NCI-H446 (cell line): Measurements from ENCODE around the gene YIF1A.
A peak's percentile ranks its signal among the peaks of the same experiment; 100 is the strongest.
"Not testable (repeated sequence)": the region's sequence is repeated elsewhere in the genome, so short reads cannot be mapped to it uniquely, and the experiment has no call there.

Source experiments
- DNase-seq, 2 experiments: peaks; one replicate each; lab custom pipeline; 2025; lab: John Stamatoyannopoulos, UW

YIF1A gene

GRCh38 chr11:66286699-66287098 is 2.2 kb downstream of the YIF1A start:
- DNase-seq, result no peak

GRCh38 chr11:66285250-66285947 is 3.5 kb downstream of the YIF1A start:
- DNase-seq, result no peak

- DNase-seq, result no peak
Measured at GRCh38 chr11:66284526-66285078, 4.3 kb downstream of the YIF1A start.

GRCh38 chr11:66283461-66284105 is 5.4 kb downstream of the YIF1A start:
- no peak for DNase-seq

- DNase-seq, result peak; percentile 91 to 99
Measured at GRCh38 chr11:66282468-66283455, 6.2 kb downstream of the YIF1A start.

GRCh38 chr11:66281776-66282467 is 7.0 kb downstream of the YIF1A start:
- DNase-seq, result no peak

- no peak for DNase-seq
Measured at GRCh38 chr11:66281001-66281400, 7.9 kb downstream of the YIF1A start.

- peak; percentile 44 to 69 for DNase-seq
Measured at GRCh38 chr11:66280428-66280827, 8.5 kb downstream of the YIF1A start.

GRCh38 chr11:66279092-66279734 is 9.7 kb downstream of the YIF1A start:
- DNase-seq, result no peak

GRCh38 chr11:66278363-66279091 is 10.4 kb downstream of the YIF1A start:
- DNase-seq, result peak in 1 of 2 experiments; percentile 38

GRCh38 chr11:66277471-66278362 is 11.2 kb downstream of the YIF1A start, which contains the start of gene CNIH2:
Gene CNIH2, plus strand, starts transcription at chr11:66278175. Its CDS starts 282 bp downstream, at chr11:66278457.
- peak in 1 of 2 experiments; percentile 60 for DNase-seq

GRCh38 chr11:66277064-66277463 is 11.9 kb downstream of the YIF1A start:
- DNase-seq, result not testable (repeated sequence)

GRCh38 chr11:66276619-66277018 is 12.3 kb downstream of the YIF1A start:
- not testable (repeated sequence) for DNase-seq

GRCh38 chr11:66275984-66276612 is 12.8 kb downstream of the YIF1A start:
- DNase-seq, result no peak

GRCh38 chr11:66275396-66275795 is 13.5 kb downstream of the YIF1A start:
- DNase-seq, result no peak

- DNase-seq, result no peak
Measured at GRCh38 chr11:66274219-66274618, 14.7 kb downstream of the YIF1A start.

GRCh38 chr11:66272596-66272995 is 16.3 kb downstream of the YIF1A start:
- no peak for DNase-seq

- DNase-seq, result no peak
Measured at GRCh38 chr11:66271816-66272215, 17.1 kb downstream of the YIF1A start.
